Skeletal muscle tissue (tissue), 4 donors: ENCODE measurements around the gene APOB. TPM values are rescaled to one million over a fixed set of nuclear protein-coding genes. Genes with fewer than 3 reads are reported as not detected.

Experiments
- H3K27ac ChIP-seq: one replicate; pipeline ENCODE4 v1.7.0; 2013; ENCODE audit warnings: mild to moderate bottlenecking, low read depth, low read length, inconsistent platforms
- H3K27me3 ChIP-seq, 3 donors: one replicate each; pipeline ENCODE4 v1.7.0; 2013; ENCODE audit warnings: low read length in 3 of 3; ENCODE audit not compliant: control insufficient read depth in 3 of 3, insufficient read depth in 3 of 3
- H3K36me3 ChIP-seq, 3 donors: one replicate each; pipeline ENCODE4 v1.7.0; 2013; ENCODE audit warnings: low read length in 3 of 3; ENCODE audit not compliant: control insufficient read depth in 3 of 3, insufficient read depth in 3 of 3
- H3K4me1 ChIP-seq, 3 donors: one replicate each; pipeline ENCODE4 v1.7.0; 2013; ENCODE audit warnings: low read length in 3 of 3, mild to moderate bottlenecking in 3 of 3; ENCODE audit not compliant: control insufficient read depth in 3 of 3, insufficient read depth in 3 of 3
- H3K4me3 ChIP-seq, 3 donors: one replicate each; pipeline ENCODE4 v1.7.0; 2013; ENCODE audit warnings: low read length in 3 of 3
- H3K9ac ChIP-seq, 3 donors: one replicate each; pipeline ENCODE4 v1.7.0; 2013; ENCODE audit warnings: low read length in 3 of 3, mild to moderate bottlenecking in 3 of 3, moderate library complexity in 2 of 3, low read depth in 1 of 3
- H3K9me3 ChIP-seq, 3 donors: one replicate each; pipeline ENCODE4 v1.7.0; 2013; ENCODE audit warnings: low read length in 3 of 3; ENCODE audit not compliant: control insufficient read depth in 3 of 3
- total RNA-seq: library from RNA; depleted of rRNA; stranded (reverse); fragments of >200 nt; gene quantifications from one replicate; pipeline ENCODE4 v1.2.3, GENCODE V29; 2014
- donor health status: Osteomylitis.

APOB gene
- total RNA-seq, 1 donor from 2014 or later: 0.52 TPM

DNA sequence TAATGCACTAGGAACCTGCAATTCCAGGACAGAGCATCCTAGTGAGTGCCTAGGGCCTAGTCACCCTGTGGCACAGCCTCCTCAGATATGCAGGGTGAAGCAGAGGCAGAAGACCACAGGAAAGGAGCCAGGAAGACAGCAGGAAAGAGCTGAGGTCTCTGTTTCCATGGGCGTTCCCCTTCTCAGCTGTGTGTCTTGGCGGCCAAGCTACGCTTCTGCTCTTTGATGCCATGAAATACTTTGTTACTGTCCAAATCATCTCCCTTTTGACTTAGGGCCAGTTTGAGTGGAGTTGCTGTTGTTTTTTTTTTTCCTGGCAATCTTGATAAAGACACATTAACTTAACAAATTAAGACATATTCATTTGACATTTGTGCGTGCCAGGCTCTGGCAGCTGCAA lies 67.3 kb downstream of the APOB start:
- Histone ChIP-seq H3K27me3 (no peaks in the 10 kb centered on the region), H3K9me3 (no peaks in the 10 kb centered on the region), H3K4me1 (peaks cover 0 to 13% (median 8%) of the 10 kb centered on the region in 3 donors), H3K4me3 (no peak overlapping the region), H3K9ac (no peak overlapping the region), H3K27ac (no peak overlapping the region), H3K36me3 (no peaks in the 10 kb centered on the region)

GRCh38 chr2:20972792-20973565 lies 70.9 kb downstream of the APOB start:
- Histone ChIP-seq H3K36me3 (no peaks in the 10 kb centered on the region), H3K4me3 (no peak overlapping the region), H3K4me1 (peaks cover 0 to 13% (median 8%) of the 10 kb centered on the region in 3 donors), H3K27me3 (peaks cover 0 to 3% (median 0%) of the 10 kb centered on the region in 3 donors), H3K9ac (no peak overlapping the region), H3K27ac (no peak overlapping the region), H3K9me3 (no peaks in the 10 kb centered on the region)

- no peaks in the 10 kb centered on the region for H3K36me3 ChIP-seq
- H3K27ac ChIP-seq: no peak overlapping the region
- H3K9me3 ChIP-seq: no peaks in the 10 kb centered on the region
- no peak overlapping the region for H3K9ac ChIP-seq
- peaks cover 0 to 6% (median 0%) of the 10 kb centered on the region in 3 donors for H3K27me3 ChIP-seq
- H3K4me1 ChIP-seq: peaks cover 0 to 8% (median 7%) of the 10 kb centered on the region in 3 donors
- no peak overlapping the region for H3K4me3 ChIP-seq
Measured at GRCh38 chr2:20972110-20972509, 71.8 kb downstream of the APOB start.

GRCh38 chr2:20970068-20970467 lies 73.8 kb downstream of the APOB start:
- Histone ChIP-seq H3K9me3 (no peaks in the 10 kb centered on the region), H3K36me3 (no peaks in the 10 kb centered on the region), H3K27me3 (peaks cover 0 to 6% (median 0%) of the 10 kb centered on the region in 3 donors), H3K9ac (no peak overlapping the region), H3K4me1 (no peaks in the 10 kb centered on the region), H3K27ac (no peak overlapping the region), H3K4me3 (no peak overlapping the region)

- H3K9ac ChIP-seq: no peak overlapping the region
- H3K27me3 ChIP-seq: peaks cover 0 to 6% (median 0%) of the 10 kb centered on the region in 3 donors
- H3K9me3 ChIP-seq: no peaks in the 10 kb centered on the region
- no peak overlapping the region for H3K4me3 ChIP-seq
- H3K4me1 ChIP-seq: peaks cover 8 to 18% (median 12%) of the 10 kb centered on the region in 3 donors
- no peaks in the 10 kb centered on the region for H3K36me3 ChIP-seq
- no peak overlapping the region for H3K27ac ChIP-seq
Measured at GRCh38 chr2:20966061-20966595, 77.7 kb downstream of the APOB start.

GRCh38 chr2:20965221-20965620 lies 78.7 kb downstream of the APOB start:
- no peak overlapping the region for H3K9ac ChIP-seq
- no peaks in the 10 kb centered on the region for H3K9me3 ChIP-seq
- no peaks in the 10 kb centered on the region for H3K36me3 ChIP-seq
- peaks cover 8 to 19% (median 12%) of the 10 kb centered on the region in 3 donors for H3K4me1 ChIP-seq
- no peak overlapping the region for H3K4me3 ChIP-seq
- H3K27ac ChIP-seq: no peak overlapping the region
- peaks cover 0 to 6% (median 0%) of the 10 kb centered on the region in 3 donors for H3K27me3 ChIP-seq

- H3K27me3 ChIP-seq: peaks cover 0 to 9% (median 0%) of the 10 kb centered on the region in 3 donors
- H3K4me1 ChIP-seq: peaks cover 8 to 19% (median 14%) of the 10 kb centered on the region in 3 donors
- H3K4me3 ChIP-seq: no peak overlapping the region
- H3K36me3 ChIP-seq: no peaks in the 10 kb centered on the region
- H3K9ac ChIP-seq: no peak overlapping the region
- H3K27ac ChIP-seq: no peak overlapping the region
- H3K9me3 ChIP-seq: no peaks in the 10 kb centered on the region
Measured at GRCh38 chr2:20963867-20964266, 80.0 kb downstream of the APOB start.

- Histone ChIP-seq H3K27me3 (peaks cover 0 to 6% (median 0%) of the 10 kb centered on the region in 3 donors), H3K36me3 (no peaks in the 10 kb centered on the region), H3K27ac (no peak overlapping the region), H3K9me3 (no peaks in the 10 kb centered on the region), H3K9ac (no peak overlapping the region), H3K4me1 (peaks cover 8 to 19% (median 14%) of the 10 kb centered on the region in 3 donors), H3K4me3 (no peak overlapping the region)
Measured at GRCh38 chr2:20962939-20963557, 80.8 kb downstream of the APOB start.

DNA sequence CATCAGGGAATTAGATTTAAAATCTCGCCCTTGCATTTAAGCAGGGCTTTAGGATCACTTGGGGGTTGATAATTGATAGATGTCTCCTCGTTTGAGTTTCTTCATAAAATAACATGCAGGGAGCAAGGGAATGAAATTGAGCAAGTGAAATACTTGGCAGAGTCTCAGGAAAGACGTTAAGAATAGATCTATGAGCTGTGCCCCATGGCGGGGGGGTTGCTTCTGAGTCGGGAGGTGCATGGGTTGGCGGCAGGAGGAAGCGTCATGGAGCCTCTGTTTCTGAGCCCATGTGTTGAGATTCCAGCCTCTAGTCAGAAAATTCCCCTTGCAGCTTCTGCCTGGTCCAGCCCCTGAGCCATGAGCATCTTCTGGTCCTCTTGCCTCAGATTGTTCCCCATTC lies 82.0 kb downstream of the APOB start:
- Histone ChIP-seq H3K9ac (no peak overlapping the region), H3K27me3 (peaks cover 0 to 3% (median 0%) of the 10 kb centered on the region in 3 donors), H3K4me3 (no peak overlapping the region)

GRCh38 chr2:20960003-20960402 lies 83.9 kb downstream of the APOB start:
- peaks cover 0 to 3% (median 0%) of the 10 kb centered on the region in 3 donors for H3K27me3 ChIP-seq
- H3K4me3 ChIP-seq: no peak overlapping the region
- no peak overlapping the region for H3K9ac ChIP-seq
- H3K4me1 ChIP-seq: peaks cover 8 to 19% (median 14%) of the 10 kb centered on the region in 3 donors
- no peaks in the 10 kb centered on the region for H3K36me3 ChIP-seq
- no peak overlapping the region for H3K27ac ChIP-seq
- H3K9me3 ChIP-seq: no peaks in the 10 kb centered on the region

More for the DNA sequence above, 82.0 kb downstream of the APOB start:
- peaks cover 8 to 19% (median 14%) of the 10 kb centered on the region in 3 donors for H3K4me1 ChIP-seq
- H3K9me3 ChIP-seq: no peaks in the 10 kb centered on the region
- no peak overlapping the region for H3K27ac ChIP-seq
- H3K36me3 ChIP-seq: no peaks in the 10 kb centered on the region
